ENCODE measurements around the gene CDC14B.

The CDC14B gene

GRCh38 chr9:96540106-96540505 is 79.5 kb downstream of the CDC14B start:
- ChIA-PET POLR2A (ENCODE audit: low non-redundant PET) (no interaction called here), CTCF (interaction anchor here (0.5 kb wide), 1 partner anchor 25 kb away, joined by 3 read pairs; no protein-coding TSS in a partner anchor)
- H3K27ac ChIP-seq = no peak overlapping the region
- no peak for TF ChIP-seq CTCF (conservative IDR thresholded peaks at IDR 0.05; ENCODE audit: low read depth)
- no peak for DNase-seq (ENCODE audit: low spot score)

DNA sequence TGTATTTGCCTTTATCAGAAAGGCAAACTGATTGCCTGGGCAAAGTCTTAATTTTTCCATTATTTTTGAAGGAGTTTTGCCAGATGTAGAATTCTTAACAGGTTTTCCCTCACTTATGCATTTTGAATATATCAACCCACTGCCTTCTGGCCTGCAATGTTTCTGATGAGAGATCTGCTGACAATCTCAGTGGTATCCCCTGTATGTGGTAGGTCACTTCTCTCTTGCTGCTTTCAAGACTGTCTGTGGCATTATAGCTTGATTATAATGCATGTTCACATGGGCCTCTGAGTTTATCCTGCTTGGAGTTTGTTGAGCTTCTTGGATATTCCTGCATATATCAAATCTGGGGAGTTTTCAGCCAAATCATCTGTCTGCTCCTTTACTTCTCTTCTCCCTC is 87.5 kb downstream of the CDC14B start:
- ChIA-PET POLR2A (ENCODE audit: low non-redundant PET) (no interaction called here), CTCF (no interaction called here)
- no peak for DNase-seq (ENCODE audit: low spot score)
- TF ChIP-seq CTCF (conservative IDR thresholded peaks at IDR 0.05; ENCODE audit: low read depth) = no peak
- H3K27ac ChIP-seq = no peak overlapping the region

GRCh38 chr9:96524764-96525163 is 94.9 kb downstream of the CDC14B start:
- H3K27ac ChIP-seq = no peak overlapping the region
- POLR2A ChIA-PET (ENCODE audit: low non-redundant PET) = no interaction called here
- CTCF ChIA-PET = interaction anchor here (0.6 kb wide), 1 partner anchor 69 kb away, joined by 3 read pairs; no protein-coding TSS in a partner anchor
- TF ChIP-seq CTCF (conservative IDR thresholded peaks at IDR 0.05; ENCODE audit: low read depth) = no peak
- no peak for DNase-seq (ENCODE audit: low spot score)

- DNase-seq (ENCODE audit: low spot score) = no peak
- POLR2A ChIA-PET (ENCODE audit: low non-redundant PET) = no interaction called here
- no peak for TF ChIP-seq CTCF (conservative IDR thresholded peaks at IDR 0.05; ENCODE audit: low read depth)
- CTCF ChIA-PET = no interaction called here
- no peak overlapping the region for H3K27ac ChIP-seq
Measured at GRCh38 chr9:96524045-96524444, 95.6 kb downstream of the CDC14B start.

DNA sequence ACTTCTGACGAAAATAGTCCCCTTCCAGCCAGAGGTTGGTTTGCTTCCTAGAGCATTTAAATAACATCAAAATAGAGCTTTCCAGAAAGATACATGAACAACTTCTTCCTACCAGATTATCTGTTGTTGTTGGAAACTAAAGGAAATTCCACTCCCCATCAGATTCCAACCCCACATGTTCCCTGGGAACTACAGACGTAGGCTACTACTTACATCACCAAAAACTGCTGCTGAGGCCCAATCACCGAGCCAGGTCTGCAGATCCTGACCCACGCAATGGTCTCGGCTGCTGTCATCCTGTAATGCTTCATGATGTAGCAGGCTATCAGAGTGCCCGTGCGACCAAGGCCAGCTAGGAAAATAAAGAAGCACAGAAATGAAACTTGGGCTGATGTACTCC is 96.3 kb downstream of the CDC14B start:
- CTCF ChIA-PET = interaction anchor here (1.4 kb wide), 1 partner anchor 9 kb away, joined by 3 read pairs; no protein-coding TSS in a partner anchor

GRCh38 chr9:96522366-96522765 is 97.3 kb downstream of the CDC14B start:
- ChIA-PET CTCF (interaction anchor here (0.6 to 1.4 kb wide), 4 partner anchors 8 to 45 kb away, joined by 3 read pairs; no protein-coding TSS in a partner anchor), POLR2A (ENCODE audit: low non-redundant PET) (no interaction called here)
- no peak for TF ChIP-seq CTCF (conservative IDR thresholded peaks at IDR 0.05; ENCODE audit: low read depth)
- H3K27ac ChIP-seq = no peak overlapping the region
- no peak for DNase-seq (ENCODE audit: low spot score)

More for the DNA sequence above, 96.3 kb downstream of the CDC14B start:
- POLR2A ChIA-PET (ENCODE audit: low non-redundant PET) = no interaction called here
- TF ChIP-seq CTCF (conservative IDR thresholded peaks at IDR 0.05; ENCODE audit: low read depth) = no peak
- DNase-seq (ENCODE audit: low spot score) = no peak
- no peak overlapping the region for H3K27ac ChIP-seq

Data from RWPE1 (cell line).